Adrenal gland (tissue), 12 donors: ENCODE measurements around the gene MAGI2. TPM values are rescaled to one million over a fixed set of nuclear protein-coding genes. Genes with fewer than 3 reads are reported as not detected.

Experiments
- DNase-seq, 7 donors: peaks; one replicate each; pipeline ENCODE4 v3.0.0-alpha.2; 2019 to 2020
- H3K27ac ChIP-seq, 5 donors: fragments of 200-600 bp; sonication (generic) in 4 of 5; 1 replicate in 3 of 5; 2 replicates in 2 of 5; pipeline versions ENCODE4 v1.5.1 to v1.8.0; 2016 to 2020; ENCODE audit warnings: mild to moderate bottlenecking in 1 of 5
- H3K27me3 ChIP-seq: fragments of 200-600 bp; 2 replicates; pipeline ENCODE4 v1.8.0; 2021
- H3K36me3 ChIP-seq, 2 donors: fragments of 200-600 bp; replicated peaks in 1 of 2; 1 replicate in 1 of 2; 2 replicates in 1 of 2; pipeline versions ENCODE4 v1.5.1 to v1.8.0; 2018 to 2022
- H3K4me1 ChIP-seq, 2 donors: fragments of 200-600 bp; replicated peaks in 1 of 2; 1 replicate in 1 of 2; 2 replicates in 1 of 2; pipeline versions ENCODE4 v1.5.1 to v1.8.0; 2018 to 2021
- H3K4me3 ChIP-seq, 4 donors: fragments of 200-600 bp; sonication (generic) in 3 of 4; one replicate each; pipeline ENCODE4 v1.5.1; 2016 to 2018
- H3K9me3 ChIP-seq, 3 donors: fragments of 200-600 bp; sonication (generic) in 1 of 3; replicated peaks in 1 of 3; 1 replicate in 2 of 3; 2 replicates in 1 of 3; pipeline versions ENCODE4 v1.5.1 to v1.8.0; 2016 to 2021
- CTCF ChIP-seq, 6 experiments: fragments of 450-650 bp in 4 of 6; fragments of 200-600 bp in 2 of 6; sonication (generic) in 1 of 6; IDR thresholded peaks; 1 replicate in 5 of 6; 2 replicates in 1 of 6; pipeline versions ENCODE4 v1.5.1 to v1.8.0; 2016 to 2021; ENCODE audit warnings: antibody characterized with exemption in 6 of 6, mild to moderate bottlenecking in 2 of 6, moderate library complexity in 1 of 6
- POLR2A ChIP-seq, 2 donors: fragments of 450-650 bp; IDR thresholded peaks; one replicate each; pipeline ENCODE4 v1.6.1; 2017; ENCODE audit warnings: antibody characterized with exemption in 2 of 2, mild to moderate bottlenecking in 2 of 2, moderate library complexity in 1 of 2
- WGBS, 4 donors: extraction: QIAGEN DNeasy Blood & Tissue Kit in 2 of 4; methylation state at CpG; one replicate each; pipeline versions ENCODE4 v1.1.5 to v1.1.7; 2013 to 2017; 5-methylcytosine and 5-hydroxymethylcytosine counted together
- intact Hi-C, 2 donors: fragments of 100-400 bp; cut with DNase I; formaldehyde crosslinking; loops; one replicate each; pipeline versions ENCODE4 v1.14.1 to v1.15.0; 2022 to 2023
- polyA plus RNA-seq, 3 donors: library from polyadenylated mRNA; stranded (reverse); fragments of 200-250 nt in 2 of 3; fragments of 350-450 nt in 1 of 3; fragmentation: Illumina TruSeq in 1 of 3; extraction: RNeasy Lipid Tissue Mini Kit (QIAGEN cat#74804) in 1 of 3; gene quantifications; one replicate each; pipeline ENCODE4 v1.2.3, GENCODE V29; 2013 to 2014
- total RNA-seq, 9 donors: library from RNA; depleted of rRNA in 4 of 9; stranded (reverse); fragments of >200 nt in 4 of 9; fragments of 120-200 nt in 1 of 9; fragmentation: NEBNext Ultra II Directional in 1 of 9; extraction: Animal tissue kit (Norgen Biotek cat#: 25700) in 1 of 9; gene quantifications; one replicate each; pipeline versions ENCODE4 v1.1.0 to v1.2.4, GENCODE V29; 2013 to 2023
- donor health status: healthy with polysubstance abuse.
- donor health status: Bipolar disorder and iron deficiency.
- donor health status: DM: yes; HTN: yes; CAD: no.
- donor health status: DM: no; HTN: no; CAD: no.
- donor health status: DM: no; HTN: no; CAD: no.
- donor health status: DM: yes; HTN: yes; CAD: no.

The MAGI2 gene
- total and polyA plus RNA-seq, 12 donors: 3.2 to 37.1 (median 17.1) TPM

- Histone ChIP-seq H3K36me3 (no peaks in the 10 kb centered on the region), H3K4me1 (no peaks in the 10 kb centered on the region), H3K27ac (no peak overlapping the region), H3K27me3 (no peaks in the 10 kb centered on the region), H3K9me3 (no peaks in the 10 kb centered on the region), H3K4me3 (no peak overlapping the region)
- TF ChIP-seq CTCF (IDR thresholded peaks at IDR 0.05): no peak
- TF ChIP-seq POLR2A (IDR thresholded peaks at IDR 0.05): no peak
- no peak for DNase-seq
- intact Hi-C loops: no loop called here
- 73 to 84% (median 77%) methylated on average over 3 of the region's 3 CpGs for WGBS, 4 donors
Observed at GRCh38 chr7:78528964-78529363, 924.5 kb downstream of the MAGI2 start.

GRCh38 chr7:78523930-78524329, 929.5 kb downstream of the MAGI2 start:
- 43 to 59% (median 58%) methylated on average over 5 of the region's 5 CpGs for WGBS, 4 donors
- no peak for TF ChIP-seq POLR2A (IDR thresholded peaks at IDR 0.05)
- no peak for TF ChIP-seq CTCF (IDR thresholded peaks at IDR 0.05)
- no peak overlapping the region for H3K4me3 ChIP-seq
- H3K27ac ChIP-seq: no peak overlapping the region
- no peaks in the 10 kb centered on the region for H3K36me3 ChIP-seq
- no peaks in the 10 kb centered on the region for H3K9me3 ChIP-seq
- no peaks in the 10 kb centered on the region for H3K4me1 ChIP-seq
- intact Hi-C loops: no loop called here
- no peaks in the 10 kb centered on the region for H3K27me3 ChIP-seq
- DNase-seq: no peak

- no peak overlapping the region for H3K27ac ChIP-seq
- H3K4me3 ChIP-seq: no peak overlapping the region
- H3K36me3 ChIP-seq: no peaks in the 10 kb centered on the region
- no peaks in the 10 kb centered on the region for H3K4me1 ChIP-seq
- WGBS, 4 donors: 84 to 90% (median 87%) methylated on average over 3 of the region's 3 CpGs
- no peaks in the 10 kb centered on the region for H3K27me3 ChIP-seq
- intact Hi-C loops: no loop called here
- TF ChIP-seq POLR2A (IDR thresholded peaks at IDR 0.05): no peak
- no peak for TF ChIP-seq CTCF (IDR thresholded peaks at IDR 0.05)
- H3K9me3 ChIP-seq: no peaks in the 10 kb centered on the region
- DNase-seq: no peak
Observed at GRCh38 chr7:78521961-78522360, 931.5 kb downstream of the MAGI2 start.

GRCh38 chr7:78516450-78516849, 937.0 kb downstream of the MAGI2 start:
- DNase-seq: no peak
- WGBS, 4 donors: 75 to 91% (median 90%) methylated on average over 2 of the region's 2 CpGs
- no peaks in the 10 kb centered on the region for H3K4me1 ChIP-seq
- TF ChIP-seq POLR2A (IDR thresholded peaks at IDR 0.05) (no peak), CTCF (IDR thresholded peaks at IDR 0.05) (no peak)
- H3K9me3 ChIP-seq: no peaks in the 10 kb centered on the region
- intact Hi-C loops: loop anchor here in 1 of 2 donors (10.0 kb wide), 1 partner anchor 668 kb away; no protein-coding TSS in a partner anchor
- H3K27ac ChIP-seq: no peak overlapping the region
- no peaks in the 10 kb centered on the region for H3K27me3 ChIP-seq
- H3K36me3 ChIP-seq: no peaks in the 10 kb centered on the region
- H3K4me3 ChIP-seq: no peak overlapping the region
